WTC11 (cell line): ENCODE results near the gene KCNJ6. TPM values are rescaled to one million over a fixed set of nuclear protein-coding genes. Genes with fewer than 3 reads are reported as not detected.

ENCODE experiments used
- ATAC-seq: fragments of 200-7000 bp; cut with Tn5 transposase; 2 replicates; pipeline ENCODE4 v1.10.0; 2021; ENCODE audit warnings: mild to moderate bottlenecking, moderate library complexity
- CTCF ChIA-PET: fragments of 300-600 bp; sonication (Branson Sonifier 250); formaldehyde crosslinking; loops from one replicate; lab custom pipeline; 2021; ENCODE audit warnings: antibody characterized with exemption; lab: Charles Lee
- POLR2A ChIA-PET: fragments of 350-600 bp; sonication (Branson Sonifier 250); formaldehyde crosslinking; loops from one replicate; lab custom pipeline; 2021; ENCODE audit warnings: antibody characterized with exemption; lab: Charles Lee
- DNase-seq: peaks from one replicate; pipeline ENCODE4 v3.0.0; 2021; ENCODE audit warnings: low spot score
- H3K27ac Mint-ChIP-seq: 2 replicates; pipeline ENCODE4 v1.8.0; 2021; ENCODE audit warnings: mixed read lengths
- H3K27me3 Mint-ChIP-seq: 2 replicates; pipeline ENCODE4 v1.8.0; 2021; ENCODE audit warnings: low read depth, mild to moderate bottlenecking, moderate library complexity, mixed read lengths
- H3K36me3 Mint-ChIP-seq: 2 replicates; pipeline ENCODE4 v1.8.0; 2021; ENCODE audit warnings: mixed read lengths
- H3K4me1 Mint-ChIP-seq: 2 replicates; pipeline ENCODE4 v1.8.0; 2022; ENCODE audit warnings: mixed read lengths
- H3K4me3 Mint-ChIP-seq: 2 replicates; pipeline ENCODE4 v1.8.0; 2021; ENCODE audit warnings: mild to moderate bottlenecking, moderate library complexity, mixed read lengths
- H3K9me3 Mint-ChIP-seq: 2 replicates; pipeline ENCODE4 v1.8.0; 2021; ENCODE audit warnings: mixed read lengths
- AR ChIP-seq: fragments of 250-450 bp; sonication (Bioruptor Pico); IDR thresholded peaks from 2 replicates; pipeline ENCODE4 v1.9.0; 2021; ENCODE audit warnings: mild to moderate bottlenecking
- ATF1 ChIP-seq: sonication (generic); formaldehyde crosslinking; IDR thresholded peaks from 2 replicates; pipeline ENCODE4 v1.8.1; 2023; ENCODE audit warnings: mild to moderate bottlenecking, moderate library complexity, missing genetic modification reagents
- CTCF ChIP-seq: fragments of 200-600 bp; IDR thresholded peaks from 2 replicates; pipeline ENCODE4 v1.8.0; 2022; ENCODE audit warnings: antibody characterized with exemption
- E2F4 ChIP-seq: sonication (generic); formaldehyde crosslinking; IDR thresholded peaks from 2 replicates; pipeline ENCODE4 v1.8.1; 2022; ENCODE audit warnings: low read depth, mild to moderate bottlenecking, moderate library complexity, missing genetic modification reagents, borderline replicate concordance
- E2F5 ChIP-seq: sonication (generic); formaldehyde crosslinking; IDR thresholded peaks from 2 replicates; pipeline ENCODE4 v1.8.1; 2022; ENCODE audit warnings: mild to moderate bottlenecking, moderate library complexity, missing genetic modification reagents
- FOXJ3 ChIP-seq: sonication (generic); formaldehyde crosslinking; IDR thresholded peaks from 2 replicates; pipeline ENCODE4 v1.9.0; 2021; ENCODE audit warnings: missing genetic modification reagents, mild to moderate bottlenecking, borderline replicate concordance
- GRHL2 ChIP-seq: fragments of 250-450 bp; sonication (Bioruptor Pico); IDR thresholded peaks from 2 replicates; pipeline ENCODE4 v1.8.0; 2022; ENCODE audit warnings: mild to moderate bottlenecking, moderate library complexity; ENCODE audit not compliant: insufficient replicate concordance, severe bottlenecking
- HMGXB4 ChIP-seq: sonication (generic); formaldehyde crosslinking; IDR thresholded peaks from 2 replicates; pipeline ENCODE4 v1.8.1; 2023; ENCODE audit warnings: mild to moderate bottlenecking, moderate library complexity, missing genetic modification reagents
- JAZF1 ChIP-seq: fragments of 250-450 bp; sonication (Bioruptor Pico); IDR thresholded peaks from 2 replicates; pipeline ENCODE4 v1.9.0; 2021; ENCODE audit warnings: moderate library complexity, mild to moderate bottlenecking, inconsistent platforms
- RORB ChIP-seq: fragments of 250-450 bp; sonication (Bioruptor Pico); IDR thresholded peaks from 2 replicates; pipeline ENCODE4 v1.9.0; 2021; ENCODE audit warnings: mild to moderate bottlenecking
- USF1 ChIP-seq: sonication (generic); formaldehyde crosslinking; IDR thresholded peaks from 2 replicates; pipeline ENCODE4 v1.8.0; 2022; ENCODE audit warnings: mild to moderate bottlenecking, missing genetic modification reagents
- USF2 ChIP-seq: sonication (generic); formaldehyde crosslinking; IDR thresholded peaks from 2 replicates; pipeline ENCODE4 v1.8.1; 2023; ENCODE audit warnings: mild to moderate bottlenecking, missing genetic modification reagents, moderate library complexity
- ZNF219 ChIP-seq: sonication (generic); formaldehyde crosslinking; IDR thresholded peaks from 2 replicates; pipeline ENCODE4 v1.8.0; 2023; ENCODE audit warnings: missing genetic modification reagents, mild to moderate bottlenecking, borderline replicate concordance
- ZNF232 ChIP-seq: sonication (generic); formaldehyde crosslinking; IDR thresholded peaks from 2 replicates; pipeline ENCODE4 v1.8.0; 2022; ENCODE audit warnings: mild to moderate bottlenecking, missing genetic modification reagents
- ZNF396 ChIP-seq: fragments of 250-450 bp; sonication (Bioruptor Pico); IDR thresholded peaks from 2 replicates; pipeline ENCODE4 v1.8.0; 2021; ENCODE audit warnings: mild to moderate bottlenecking, moderate library complexity, borderline replicate concordance
- ZNF416 ChIP-seq: fragments of 250-450 bp; sonication (Bioruptor Pico); IDR thresholded peaks from 2 replicates; pipeline ENCODE4 v1.9.0; 2021; ENCODE audit warnings: mild to moderate bottlenecking, inconsistent platforms
- ZNF425 ChIP-seq: fragments of 250-450 bp; sonication (Bioruptor Pico); conservative IDR thresholded peaks from 2 replicates; pipeline ENCODE4 v1.9.0; 2021; ENCODE audit warnings: mild to moderate bottlenecking
- ZSCAN18 ChIP-seq: fragments of 250-450 bp; sonication (Bioruptor Pico); IDR thresholded peaks from 2 replicates; pipeline ENCODE4 v2.1.2; 2022; ENCODE audit warnings: mild to moderate bottlenecking, moderate library complexity
- total RNA-seq: library from RNA; stranded (reverse); gene quantifications from 3 replicates; pipeline ENCODE4 v1.2.3, GENCODE V29; 2021

Gene KCNJ6
- total RNA-seq, 1 experiment from 2014 or later = 0.35 TPM

GRCh38 chr21:37699024-37699775 lies 217.1 kb downstream of the KCNJ6 start:
- ATAC-seq (no peak), DNase-seq (no peak)
- H3K27ac Mint-ChIP-seq = no peak overlapping the region
- no peak overlapping the region for H3K4me3 Mint-ChIP-seq
- ChIA-PET POLR2A (no interaction called here), CTCF (interaction anchor here (0.9 kb wide), 1 partner anchor 12 kb away, joined by 3 read pairs; no protein-coding TSS in a partner anchor)
- peaks cover 19% of the 10 kb centered on the region for H3K36me3 Mint-ChIP-seq
- TF ChIP-seq HMGXB4 (CRISPR knock-in tag) (no peak), E2F4 (CRISPR knock-in tag) (no peak), FOXJ3 (CRISPR knock-in tag) (no peak), JAZF1 (CRISPR knock-in tag) (no peak), E2F5 (CRISPR knock-in tag) (no peak), CTCF (no peak)
- H3K4me1 Mint-ChIP-seq = no peaks in the 10 kb centered on the region
- H3K27me3 Mint-ChIP-seq = peaks cover 3% of the 10 kb centered on the region; the same call in 1 of the 2 replicates
- peaks cover 36% of the 10 kb centered on the region for H3K9me3 Mint-ChIP-seq

GRCh38 chr21:37696936-37697335 lies 219.3 kb downstream of the KCNJ6 start:
- DNase-seq = no peak
- ATAC-seq = no peak
- peaks cover 19% of the 10 kb centered on the region for H3K36me3 Mint-ChIP-seq
- H3K4me3 Mint-ChIP-seq = no peak overlapping the region
- no peak overlapping the region for H3K27ac Mint-ChIP-seq
- ChIA-PET CTCF (no interaction called here), POLR2A (no interaction called here)
- H3K4me1 Mint-ChIP-seq = no peaks in the 10 kb centered on the region
- peaks cover 37% of the 10 kb centered on the region for H3K9me3 Mint-ChIP-seq
- peaks cover 3% of the 10 kb centered on the region; the same call in 1 of the 2 replicates for H3K27me3 Mint-ChIP-seq
- TF ChIP-seq ZNF232 (CRISPR knock-in tag) (no peak), ZSCAN18 (CRISPR knock-in tag) (no peak), RORB (CRISPR knock-in tag) (no peak), ATF1 (CRISPR knock-in tag) (no peak), GRHL2 (CRISPR knock-in tag) (no peak), ZNF396 (no peak), AR (CRISPR knock-in tag) (no peak), ZNF219 (no peak), ZNF416 (no peak), USF2 (CRISPR knock-in tag) (no peak), ZNF425 (CRISPR knock-in tag) (no peak), USF1 (CRISPR knock-in tag) (no peak)
